GM12878 (cell line): ENCODE data around the gene PLAAT3. TPM values are rescaled to one million over a fixed set of nuclear protein-coding genes. Genes with fewer than 3 reads are reported as not detected.

Experiments used
- ATAC-seq: fragments of 200-7000 bp; cut with Tn5 transposase; 3 replicates; pipeline ENCODE4 v1.9.1; 2020; ENCODE audit warnings: mild to moderate bottlenecking, moderate library complexity
- BruUV-seq: library from RNA; stranded (reverse); fragments of 400-500 nt; replicated peaks from 2 replicates; lab custom pipeline; 2021; lab: Mats Ljungman, UMichigan
- CTCF ChIA-PET: fragments of 300-600 bp; sonication (Branson Sonifier 250); formaldehyde crosslinking; extraction: SDS; loops from one replicate; lab custom pipeline; 2021; ENCODE audit warnings: inconsistent platforms; lab: Yijun Ruan, JAX
- POLR2A ChIA-PET: fragments of 350-600 bp; formaldehyde crosslinking; extraction: SDS; loops from one replicate; lab custom pipeline; 2021; ENCODE audit warnings: inconsistent platforms; lab: Charles Lee
- RAD21 ChIA-PET: fragments of 300-600 bp; sonication (Branson Sonifier 250); formaldehyde crosslinking; loops from one replicate; lab custom pipeline; 2023; ENCODE audit warnings: antibody characterized with exemption; ENCODE audit not compliant: unreplicated experiment; lab: Charles Lee
- SMC1A ChIA-PET: fragments of 300-600 bp; sonication (Branson Sonifier 250); formaldehyde crosslinking; loops from one replicate; lab custom pipeline; 2023; ENCODE audit not compliant: unreplicated experiment, uncharacterized antibody; lab: Charles Lee
- DNase-seq: peaks from one replicate; pipeline ENCODE4 v3.0.0-alpha.2; 2011; ENCODE audit warnings: low read depth, low spot score
- FAIRE-seq: peaks from 3 replicates; lab custom pipeline; 2011; peaks lifted over from hg19 to GRCh38; lab: Jason Lieb, UNC
- H2AFZ ChIP-seq: 2 replicates; pipeline ENCODE4 v1.6.0; 2011; ENCODE audit warnings: low read depth, low read length, control low read depth; ENCODE audit not compliant: control insufficient read depth
- H3K27ac ChIP-seq: 2 replicates; pipeline ENCODE4 v1.5.1; 2011; ENCODE audit warnings: control low read depth; ENCODE audit not compliant: control insufficient read depth, insufficient read depth
- H3K27me3 ChIP-seq, 2 experiments: replicated peaks in 1 of 2; 2 replicates each; pipeline versions ENCODE4 v1.6.0 to v1.6.1; 2011; ENCODE audit warnings: low read length in 1 of 2; ENCODE audit not compliant: control insufficient read depth in 2 of 2, insufficient read depth in 2 of 2
- H3K36me3 ChIP-seq, 2 experiments: 2 replicates each; pipeline ENCODE4 v1.5.1; 2011; ENCODE audit warnings: low read length in 1 of 2; ENCODE audit not compliant: control insufficient read depth in 2 of 2, insufficient read depth in 2 of 2
- H3K4me1 ChIP-seq: 2 replicates; pipeline ENCODE4 v1.6.1; 2011; ENCODE audit warnings: mild to moderate bottlenecking, low read length, moderate library complexity, mixed read lengths; ENCODE audit not compliant: control insufficient read depth, insufficient read depth
- H3K4me2 ChIP-seq: 2 replicates; pipeline ENCODE4 v1.6.0; 2011; ENCODE audit warnings: control low read depth; ENCODE audit not compliant: control insufficient read depth, insufficient read depth
- H3K4me3 ChIP-seq: fragments of 200-600 bp; sonication (generic); 2 replicates; pipeline ENCODE4 v1.5.1; 2016
- H3K79me2 ChIP-seq: 2 replicates; pipeline ENCODE4 v1.6.0; 2011; ENCODE audit warnings: low read length; ENCODE audit not compliant: control insufficient read depth, insufficient read depth
- H3K9ac ChIP-seq: 2 replicates; pipeline ENCODE4 v1.8.0; 2011; ENCODE audit warnings: low read length, control low read depth, mixed read lengths; ENCODE audit not compliant: control insufficient read depth, insufficient read depth
- H3K9me3 ChIP-seq: replicated peaks from 3 replicates; pipeline ENCODE4 v1.5.1; 2011; ENCODE audit warnings: mild to moderate bottlenecking, low read length; ENCODE audit not compliant: control insufficient read depth, insufficient read depth
- H4K20me1 ChIP-seq: 2 replicates; pipeline ENCODE4 v1.6.0; 2011; ENCODE audit not compliant: control insufficient read depth, insufficient read depth
- ASH2L ChIP-seq: fragments of 300-600, 200-600 bp; sonication (generic); IDR thresholded peaks from 2 replicates; pipeline ENCODE4 v1.6.1; 2017; ENCODE audit warnings: low read depth, mild to moderate bottlenecking, borderline replicate concordance
- CHD2 ChIP-seq: IDR thresholded peaks from 2 replicates; pipeline ENCODE4 v1.6.1; 2011; ENCODE audit warnings: low read depth, low read length, improper control_type of control experiment, borderline replicate concordance
- HCFC1 ChIP-seq: fragments of 150-350 bp; IDR thresholded peaks from 2 replicates; pipeline ENCODE4 v1.6.1; 2014; ENCODE audit warnings: low read length
- PBX3 ChIP-seq: IDR thresholded peaks from 2 replicates; pipeline ENCODE4 v1.6.1; 2011; ENCODE audit warnings: mild to moderate bottlenecking, low read depth, low read length, moderate library complexity; ENCODE audit not compliant: insufficient replicate concordance
- SPI1 ChIP-seq: IDR thresholded peaks from 2 replicates; pipeline ENCODE4 v1.6.1; 2011; ENCODE audit warnings: low read depth, mild to moderate bottlenecking, low read length, moderate library complexity, borderline replicate concordance; ENCODE audit not compliant: insufficient read depth
- SREBF2 ChIP-seq: IDR thresholded peaks from 2 replicates; pipeline ENCODE4 v1.6.1; 2012; ENCODE audit warnings: mild to moderate bottlenecking, low read length
- SRF ChIP-seq, 2 experiments: IDR thresholded peaks; 2 replicates each; pipeline ENCODE4 v1.6.1; 2011; ENCODE audit warnings: low read depth in 2 of 2, low read length in 2 of 2, mild to moderate bottlenecking in 1 of 2, moderate library complexity in 1 of 2
- TARDBP ChIP-seq: IDR thresholded peaks from 2 replicates; pipeline ENCODE4 v1.6.1; 2016; ENCODE audit warnings: borderline replicate concordance
- TBL1XR1 ChIP-seq: IDR thresholded peaks from 2 replicates; pipeline ENCODE4 v1.6.1; 2012; ENCODE audit warnings: low read depth, low read length, improper control_type of control experiment
- TCF12 ChIP-seq: IDR thresholded peaks from 2 replicates; pipeline ENCODE4 v1.6.1; 2011; ENCODE audit warnings: low read depth, mild to moderate bottlenecking, low read length
- WGBS: methylation state at CpG from one replicate; pipeline ENCODE4 v1.1.6; 2016; ENCODE audit warnings: low lambda C conversion rate; ENCODE audit not compliant: insufficient replicate concordance, insufficient coverage; ENCODE audit errors: missing lambda C conversion rate; 5-methylcytosine and 5-hydroxymethylcytosine counted together
- in situ Hi-C: fragments of 300-500 bp; cut with MboI; formaldehyde crosslinking; loops from 9 replicates; pipeline ENCODE4 v1.14.3; 2018; ENCODE audit warnings: mixed read lengths
- intact Hi-C: fragments of 100-400 bp; cut with micrococcal nuclease; formaldehyde crosslinking; loops from one replicate; pipeline ENCODE4 v1.14.2; 2022; ENCODE audit not compliant: unreplicated experiment
- polyA plus RNA-seq, 11 experiments: library from polyadenylated mRNA; depleted of rRNA in 4 of 11; unstranded in 6 of 11; stranded (reverse) in 5 of 11; fragments of >200 nt; fragmentation: Nextera tagmentation in 4 of 11; fragmentation: Illumina TruSeq in 1 of 11; extraction: Ambion mirVana in 4 of 11; extraction: Trizol in 1 of 11; gene quantifications; 1 replicate in 1 of 11; 2 replicates in 10 of 11; pipeline versions ENCODE4 v1.2.1 to v1.2.3, GENCODE V29; 2011 to 2016; ENCODE audit warnings: inconsistent platforms in 2 of 11, missing spikeins in 2 of 11, low read depth in 1 of 11
- total RNA-seq, 4 experiments: library from RNA; depleted of rRNA in 3 of 4; stranded (reverse); fragments of >200 nt in 3 of 4; fragmentation: Illumina TruSeq in 1 of 4; extraction: Trizol in 1 of 4; gene quantifications; 2 replicates each; pipeline versions ENCODE4 v1.2.1 to v1.2.3, GENCODE V29; 2013 to 2021
- TF ChIP-seq, protein P1 (sequence below), 3 experiments: IDR thresholded peaks in 2 of 3; conservative IDR thresholded peaks in 1 of 3; 2 replicates each; pipeline ENCODE4 v1.5.1; 2011; ENCODE audit warnings: low read depth in 3 of 3, low read length in 3 of 3, mild to moderate bottlenecking in 3 of 3, control low read depth in 2 of 3, moderate library complexity in 2 of 3, inconsistent platforms in 1 of 3, mixed read lengths in 1 of 3; ENCODE audit not compliant: control insufficient read depth in 2 of 3, insufficient read depth in 1 of 3; ENCODE audit errors: extremely low read depth in 1 of 3
- TF ChIP-seq, protein P2 (sequence below): fragments of 450-650 bp; formaldehyde crosslinking; IDR thresholded peaks from 2 replicates; pipeline ENCODE4 v1.4.0; 2020; ENCODE audit warnings: mild to moderate bottlenecking, moderate library complexity
- TF ChIP-seq, protein P3 (sequence below): IDR thresholded peaks from 2 replicates; pipeline ENCODE4 v1.6.1; 2011; ENCODE audit warnings: borderline replicate concordance, low read depth, mild to moderate bottlenecking, moderate library complexity, low read length; ENCODE audit not compliant: insufficient read depth, poor library complexity, severe bottlenecking

Gene PLAAT3
- total and polyA plus RNA-seq, 10 of the 15 experiments (the other 5 are each of a cell fraction or from before 2014, with no cell fraction given), result 4.8 to 37.0 (median 14.8) TPM

DNA sequence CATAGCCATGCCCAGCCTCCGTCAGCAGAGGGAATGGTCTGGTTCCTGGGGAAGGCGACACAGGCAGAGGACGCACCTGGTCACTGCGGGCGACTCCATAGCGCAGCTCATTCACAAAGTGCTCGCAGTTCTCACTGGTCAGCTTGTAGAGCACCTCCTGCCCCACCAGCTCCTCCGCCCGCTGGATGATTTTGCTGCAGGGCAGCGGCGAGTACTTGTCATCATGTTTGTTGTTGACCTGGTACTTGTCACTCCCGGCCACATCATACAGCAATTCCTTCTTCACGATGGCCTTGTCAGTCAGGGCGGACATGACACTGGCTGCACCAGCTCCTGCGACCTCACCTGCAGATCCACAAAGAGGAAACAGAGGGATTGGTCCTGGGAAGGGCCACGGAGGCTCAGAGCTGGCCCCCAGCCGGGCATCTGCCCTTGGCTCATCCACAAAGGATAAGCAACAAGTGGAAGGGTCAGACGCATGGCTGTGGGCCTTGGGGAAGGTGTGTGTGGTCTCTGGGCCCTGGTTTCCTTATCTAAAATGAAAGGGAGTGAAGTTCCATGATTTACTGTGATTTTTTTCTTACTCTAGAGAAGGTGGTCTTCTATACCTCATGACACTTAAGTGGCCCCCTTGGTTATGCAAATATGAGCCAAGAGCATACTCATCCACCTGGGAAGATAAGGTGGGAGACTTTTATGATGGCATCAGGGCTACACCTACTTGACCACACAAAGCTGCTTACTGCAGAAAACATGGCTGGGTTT, 24.0 kb downstream of the PLAAT3 start:
- DNase-seq (no peak), ATAC-seq (no peak), FAIRE-seq (no peak)
- Histone ChIP-seq H3K4me3 (no peak overlapping the region), H3K4me1 (no peaks in the 10 kb centered on the region), H3K27ac (no peak overlapping the region), H3K27me3 (no peaks in the 10 kb centered on the region), H3K79me2 (no peaks in the 10 kb centered on the region), H3K4me2 (no peak overlapping the region), H3K9me3 (no peaks in the 10 kb centered on the region), H3K9ac (no peak overlapping the region), H3K36me3 (no peaks in the 10 kb centered on the region; a peak in 1 of 4 replicates), H4K20me1 (no peaks in the 10 kb centered on the region), H2AFZ (no peak overlapping the region)
- ChIA-PET SMC1A (interaction anchor here (0.7 to 1.2 kb wide), 2 partner anchors 54 to 111 kb away, joined by 3 to 4 read pairs; partner anchors contain the start of gene PLAAT4), CTCF (no interaction called here), POLR2A (no interaction called here), RAD21 (no interaction called here)
- BruUV-seq, result no TSS peak
- WGBS, result 55% methylated on average over 18 of the region's 18 CpGs
- intact Hi-C loops (loop anchor here (5.0 kb wide), 1 partner anchor 147 kb away; no protein-coding TSS in a partner anchor), in situ Hi-C loops (no loop called here)
- TF ChIP-seq ASH2L, result no peak
- TF ChIP-seq, protein P1, sequence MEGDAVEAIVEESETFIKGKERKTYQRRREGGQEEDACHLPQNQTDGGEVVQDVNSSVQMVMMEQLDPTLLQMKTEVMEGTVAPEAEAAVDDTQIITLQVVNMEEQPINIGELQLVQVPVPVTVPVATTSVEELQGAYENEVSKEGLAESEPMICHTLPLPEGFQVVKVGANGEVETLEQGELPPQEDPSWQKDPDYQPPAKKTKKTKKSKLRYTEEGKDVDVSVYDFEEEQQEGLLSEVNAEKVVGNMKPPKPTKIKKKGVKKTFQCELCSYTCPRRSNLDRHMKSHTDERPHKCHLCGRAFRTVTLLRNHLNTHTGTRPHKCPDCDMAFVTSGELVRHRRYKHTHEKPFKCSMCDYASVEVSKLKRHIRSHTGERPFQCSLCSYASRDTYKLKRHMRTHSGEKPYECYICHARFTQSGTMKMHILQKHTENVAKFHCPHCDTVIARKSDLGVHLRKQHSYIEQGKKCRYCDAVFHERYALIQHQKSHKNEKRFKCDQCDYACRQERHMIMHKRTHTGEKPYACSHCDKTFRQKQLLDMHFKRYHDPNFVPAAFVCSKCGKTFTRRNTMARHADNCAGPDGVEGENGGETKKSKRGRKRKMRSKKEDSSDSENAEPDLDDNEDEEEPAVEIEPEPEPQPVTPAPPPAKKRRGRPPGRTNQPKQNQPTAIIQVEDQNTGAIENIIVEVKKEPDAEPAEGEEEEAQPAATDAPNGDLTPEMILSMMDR (IDR thresholded peaks at IDR 0.05 in 2 of 3, conservative IDR thresholded peaks at IDR 0.05 in 1 of 3; ENCODE audit: control insufficient read depth in 2 of 3, extremely low read depth in 1 of 3, insufficient read depth in 1 of 3, low read depth in 3 of 3, low read length in 3 of 3), result no peak
- TF ChIP-seq SRF (IDR thresholded peaks at IDR 0.05; ENCODE audit: low read depth in 2 of 2, low read length in 2 of 2), result no peak
- no peak for TF ChIP-seq CHD2
- no peak for TF ChIP-seq TARDBP
- TF ChIP-seq HCFC1, result no peak
- no peak for TF ChIP-seq TCF12
- TF ChIP-seq, protein P2, sequence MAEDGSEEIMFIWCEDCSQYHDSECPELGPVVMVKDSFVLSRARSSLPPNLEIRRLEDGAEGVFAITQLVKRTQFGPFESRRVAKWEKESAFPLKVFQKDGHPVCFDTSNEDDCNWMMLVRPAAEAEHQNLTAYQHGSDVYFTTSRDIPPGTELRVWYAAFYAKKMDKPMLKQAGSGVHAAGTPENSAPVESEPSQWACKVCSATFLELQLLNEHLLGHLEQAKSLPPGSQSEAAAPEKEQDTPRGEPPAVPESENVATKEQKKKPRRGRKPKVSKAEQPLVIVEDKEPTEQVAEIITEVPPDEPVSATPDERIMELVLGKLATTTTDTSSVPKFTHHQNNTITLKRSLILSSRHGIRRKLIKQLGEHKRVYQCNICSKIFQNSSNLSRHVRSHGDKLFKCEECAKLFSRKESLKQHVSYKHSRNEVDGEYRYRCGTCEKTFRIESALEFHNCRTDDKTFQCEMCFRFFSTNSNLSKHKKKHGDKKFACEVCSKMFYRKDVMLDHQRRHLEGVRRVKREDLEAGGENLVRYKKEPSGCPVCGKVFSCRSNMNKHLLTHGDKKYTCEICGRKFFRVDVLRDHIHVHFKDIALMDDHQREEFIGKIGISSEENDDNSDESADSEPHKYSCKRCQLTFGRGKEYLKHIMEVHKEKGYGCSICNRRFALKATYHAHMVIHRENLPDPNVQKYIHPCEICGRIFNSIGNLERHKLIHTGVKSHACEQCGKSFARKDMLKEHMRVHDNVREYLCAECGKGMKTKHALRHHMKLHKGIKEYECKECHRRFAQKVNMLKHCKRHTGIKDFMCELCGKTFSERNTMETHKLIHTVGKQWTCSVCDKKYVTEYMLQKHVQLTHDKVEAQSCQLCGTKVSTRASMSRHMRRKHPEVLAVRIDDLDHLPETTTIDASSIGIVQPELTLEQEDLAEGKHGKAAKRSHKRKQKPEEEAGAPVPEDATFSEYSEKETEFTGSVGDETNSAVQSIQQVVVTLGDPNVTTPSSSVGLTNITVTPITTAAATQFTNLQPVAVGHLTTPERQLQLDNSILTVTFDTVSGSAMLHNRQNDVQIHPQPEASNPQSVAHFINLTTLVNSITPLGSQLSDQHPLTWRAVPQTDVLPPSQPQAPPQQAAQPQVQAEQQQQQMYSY (CRISPR knock-in tag), result no peak
- TF ChIP-seq SREBF2, result no peak
- TF ChIP-seq SPI1, result no peak
- TF ChIP-seq PBX3, result no peak
- TF ChIP-seq TBL1XR1, result no peak
- TF ChIP-seq, protein P3, sequence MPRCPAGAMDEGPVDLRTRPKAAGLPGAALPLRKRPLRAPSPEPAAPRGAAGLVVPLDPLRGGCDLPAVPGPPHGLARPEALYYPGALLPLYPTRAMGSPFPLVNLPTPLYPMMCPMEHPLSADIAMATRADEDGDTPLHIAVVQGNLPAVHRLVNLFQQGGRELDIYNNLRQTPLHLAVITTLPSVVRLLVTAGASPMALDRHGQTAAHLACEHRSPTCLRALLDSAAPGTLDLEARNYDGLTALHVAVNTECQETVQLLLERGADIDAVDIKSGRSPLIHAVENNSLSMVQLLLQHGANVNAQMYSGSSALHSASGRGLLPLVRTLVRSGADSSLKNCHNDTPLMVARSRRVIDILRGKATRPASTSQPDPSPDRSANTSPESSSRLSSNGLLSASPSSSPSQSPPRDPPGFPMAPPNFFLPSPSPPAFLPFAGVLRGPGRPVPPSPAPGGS, result no peak
